ENCODE measurements around the gene BRMS1L. TPM values are rescaled to one million over a fixed set of nuclear protein-coding genes. Genes with fewer than 3 reads are reported as not detected.

The BRMS1L gene
- total and polyA plus RNA-seq, 2 of the 4 experiments (the other 2 are of a cell fraction): 1.8 to 6.2 TPM

GRCh38 chr14:35911097-35911496 is 85.0 kb downstream of the BRMS1L start:
- H3K18ac ChIP-seq (ENCODE audit: low read depth, low read length): no peak overlapping the region
- CTCF ChIA-PET: no interaction called here
- no peaks in the 10 kb centered on the region for H3K27me3 ChIP-seq (ENCODE audit: control insufficient read depth, insufficient read depth, low read length)
- no peak overlapping the region for H2BK5ac ChIP-seq (ENCODE audit: low read depth, low read length, poor library complexity, severe bottlenecking)
- DNase-seq (no peak), ATAC-seq (ENCODE audit: low read depth) (no peak)
- BruUV-seq (replicated peaks): no TSS peak
- no CpG with 5 or more reads among the region's 4 CpGs for WGBS, 2 experiments (ENCODE audit: extremely low coverage in 2 of 2, insufficient read length in 1 of 2)
- no peak overlapping the region for H2BK120ac ChIP-seq (ENCODE audit: low read depth, low read length)
- H3K9me3 ChIP-seq (ENCODE audit: control insufficient read depth, insufficient read depth, low read length): no peaks in the 10 kb centered on the region
- H2BK15ac ChIP-seq (ENCODE audit: low read depth, low read length): no peak overlapping the region
- H3K9ac ChIP-seq (ENCODE audit: low read depth, low read length): no peak overlapping the region
- H2AK9ac ChIP-seq (replicated peaks; ENCODE audit: low read depth, low read length, poor library complexity): no peak overlapping the region
- no peaks in the 10 kb centered on the region for H4K20me1 ChIP-seq (ENCODE audit: insufficient read depth, low read length)
- H4K91ac ChIP-seq (ENCODE audit: insufficient read depth, low read depth, low read length): no peak overlapping the region
- H4K8ac ChIP-seq (ENCODE audit: low read depth in 2 of 2, low read length in 2 of 2): no peak overlapping the region
- H3K4ac ChIP-seq (ENCODE audit: low read depth, low read length): no peak overlapping the region
- POLR2A ChIA-PET (ENCODE audit: unreplicated experiment): no interaction called here
- no peak overlapping the region for H2AFZ ChIP-seq (replicated peaks; ENCODE audit: low read length, poor library complexity)
- H3K27ac ChIP-seq (ENCODE audit: insufficient read depth, low read length): no peak overlapping the region
- no peak overlapping the region for H3K56ac ChIP-seq (ENCODE audit: extremely low read depth, insufficient read depth, low read length)
- no peak for TF ChIP-seq CTCF (conservative IDR thresholded peaks at IDR 0.05; ENCODE audit: low read depth, low read length)
- TF ChIP-seq RFX5 (IDR thresholded peaks at IDR 0.05; ENCODE audit: low read depth, low read length): no peak
- TF ChIP-seq RAD21 (IDR thresholded peaks at IDR 0.05; ENCODE audit: low read length): no peak
- no peak for TF ChIP-seq SMC3 (IDR thresholded peaks at IDR 0.05; ENCODE audit: low read depth, low read length)
- TF ChIP-seq, protein P1, sequence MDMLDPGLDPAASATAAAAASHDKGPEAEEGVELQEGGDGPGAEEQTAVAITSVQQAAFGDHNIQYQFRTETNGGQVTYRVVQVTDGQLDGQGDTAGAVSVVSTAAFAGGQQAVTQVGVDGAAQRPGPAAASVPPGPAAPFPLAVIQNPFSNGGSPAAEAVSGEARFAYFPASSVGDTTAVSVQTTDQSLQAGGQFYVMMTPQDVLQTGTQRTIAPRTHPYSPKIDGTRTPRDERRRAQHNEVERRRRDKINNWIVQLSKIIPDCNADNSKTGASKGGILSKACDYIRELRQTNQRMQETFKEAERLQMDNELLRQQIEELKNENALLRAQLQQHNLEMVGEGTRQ (IDR thresholded peaks at IDR 0.05; ENCODE audit: low read depth, low read length): no peak
- TF ChIP-seq MXI1 (IDR thresholded peaks at IDR 0.05; ENCODE audit: borderline replicate concordance, low read depth, low read length): no peak
- TF ChIP-seq CHD1 (IDR thresholded peaks at IDR 0.05; ENCODE audit: low read depth, low read length): no peak
- no peak for TF ChIP-seq RCOR1 (IDR thresholded peaks at IDR 0.05; ENCODE audit: insufficient replicate concordance, low read length)
- H3K23ac ChIP-seq (ENCODE audit: low read depth, low read length): no peak overlapping the region
- intact Hi-C loops (cut with micrococcal nuclease): no loop called here
- H3K4me3 ChIP-seq (ENCODE audit: insufficient read depth, low read depth, low read length): no peak overlapping the region
- no peaks in the 10 kb centered on the region for H3K4me1 ChIP-seq (ENCODE audit: control insufficient read depth, insufficient read depth, low read length)
- H3K36me3 ChIP-seq (ENCODE audit: control insufficient read depth, insufficient read depth, low read length): no peaks in the 10 kb centered on the region
- in situ Hi-C loops (cut with MboI; ENCODE audit: low sequenced_read_pairs): no loop called here
- no peak overlapping the region for H3K4me2 ChIP-seq (ENCODE audit: low read depth, low read length)
- no peak overlapping the region for H4K5ac ChIP-seq (ENCODE audit: low read depth, low read length)
- H3K79me1 ChIP-seq (ENCODE audit: low read depth in 1 of 2, low read length in 2 of 2): no peaks in the 10 kb centered on the region
- no peaks in the 10 kb centered on the region for H3K9me1 ChIP-seq (ENCODE audit: insufficient read depth, low read length)
- H2BK20ac ChIP-seq (ENCODE audit: low read depth, low read length): no peak overlapping the region
- no peak overlapping the region for H2AK5ac ChIP-seq (ENCODE audit: low read depth, low read length)
- no peak overlapping the region for H3K14ac ChIP-seq (replicated peaks; ENCODE audit: low read depth, low read length)
- dilution Hi-C loops (cut with HindIII; ENCODE audit: low sequenced_read_pairs, unreplicated experiment): no loop called here

Data from IMR-90 (cell line).